ENCODE results near the gene PYURF.

PYURF gene

DNA sequence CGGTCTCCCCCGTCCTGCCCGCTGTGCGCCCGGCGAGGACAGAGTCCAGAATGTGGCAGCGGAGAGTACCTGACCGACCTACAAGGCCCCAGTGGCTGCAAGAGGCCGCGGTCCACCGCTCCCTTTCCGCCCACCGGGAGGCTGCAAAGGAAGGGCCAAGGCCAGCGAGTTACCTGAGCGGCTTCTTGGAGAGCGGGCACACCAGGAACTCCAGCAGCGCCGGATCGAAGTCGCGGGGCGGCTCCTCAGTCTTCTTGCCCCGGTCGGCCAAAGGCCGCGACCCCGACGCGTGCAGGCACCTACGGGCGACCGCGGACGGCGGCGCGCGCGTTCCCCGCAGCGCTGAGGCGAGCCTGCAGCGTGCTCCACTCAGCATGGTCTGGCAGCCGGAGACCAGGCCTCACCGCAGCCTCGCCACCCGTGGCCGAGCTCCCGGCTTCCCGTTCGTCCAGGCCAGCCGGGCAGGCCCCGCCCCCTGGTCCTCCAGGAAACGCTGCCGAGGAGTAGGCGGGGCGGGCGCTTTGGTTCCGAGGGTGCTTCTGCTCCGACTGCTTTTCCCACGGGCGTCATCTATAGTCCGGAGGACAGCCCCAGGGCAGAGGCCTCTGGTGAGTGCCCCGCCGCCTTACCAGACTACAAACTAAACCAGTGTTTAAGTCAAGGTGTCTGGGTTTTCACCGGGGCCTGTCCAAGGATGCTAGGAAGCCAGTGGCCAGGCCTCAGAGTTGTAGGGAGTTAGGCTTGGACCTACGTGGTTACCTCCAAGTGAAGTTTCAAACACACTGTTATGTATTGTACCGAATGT is at the start of gene PYURF:
PYURF (minus strand) TSS at position 452 of the 805 bp plus-strand sequence; CDS start at position 376, 76 bp downstream.
- DNase-seq (ENCODE audit: low spot score) = peak; percentile 93

GRCh38 chr4:88570001-88570400 is 46.4 kb upstream of the PYURF start:
- DNase-seq (ENCODE audit: low spot score) = no peak

DNA sequence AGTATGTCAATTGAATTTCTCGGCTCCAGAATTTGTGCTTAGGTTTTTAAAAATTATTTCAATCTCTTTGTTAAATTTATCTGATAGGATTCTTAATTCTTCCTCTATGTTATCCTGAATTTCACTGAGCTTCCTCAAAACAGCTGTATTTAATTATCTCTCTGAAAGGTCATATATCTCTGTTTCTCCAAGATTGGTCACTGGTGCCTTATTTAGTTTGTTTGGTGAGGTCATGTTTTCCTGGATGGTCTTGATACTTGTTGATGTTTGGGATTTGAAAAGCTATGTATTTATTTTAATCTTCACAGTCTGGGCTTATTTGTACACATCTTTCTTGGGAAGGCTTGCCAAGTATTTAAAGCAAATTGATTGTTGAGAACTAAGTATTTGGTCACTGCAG is 44.0 kb upstream of the PYURF start:
- no peak for DNase-seq (ENCODE audit: low spot score)

DNA sequence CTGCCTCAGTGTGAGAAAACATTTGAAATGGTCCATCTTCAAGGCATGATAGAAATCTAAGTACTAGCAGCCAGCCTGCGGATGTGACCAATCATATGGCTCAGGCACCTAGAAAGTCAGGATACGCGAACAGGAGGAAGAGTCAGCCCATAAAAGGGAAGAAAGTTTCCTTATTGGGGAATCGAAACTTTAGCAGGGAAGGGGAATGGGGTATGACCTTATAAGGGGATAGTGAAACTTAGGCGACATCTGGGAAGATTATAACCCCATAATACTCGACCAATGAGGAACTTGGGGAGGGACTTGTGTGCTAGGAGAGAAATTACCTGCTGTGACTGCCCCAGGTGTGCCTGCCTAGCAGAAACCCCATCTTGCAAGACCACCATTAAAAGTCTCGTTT is 26.2 kb upstream of the PYURF start:
- no peak for DNase-seq (ENCODE audit: low spot score)

- DNase-seq (ENCODE audit: low spot score) = peak; percentile 35
These were observed 15.9 kb upstream of the PYURF start for GRCh38 chr4:88539322-88540068.

GRCh38 chr4:88537709-88538108 is 14.1 kb upstream of the PYURF start:
- no peak for DNase-seq (ENCODE audit: low spot score)

DNA sequence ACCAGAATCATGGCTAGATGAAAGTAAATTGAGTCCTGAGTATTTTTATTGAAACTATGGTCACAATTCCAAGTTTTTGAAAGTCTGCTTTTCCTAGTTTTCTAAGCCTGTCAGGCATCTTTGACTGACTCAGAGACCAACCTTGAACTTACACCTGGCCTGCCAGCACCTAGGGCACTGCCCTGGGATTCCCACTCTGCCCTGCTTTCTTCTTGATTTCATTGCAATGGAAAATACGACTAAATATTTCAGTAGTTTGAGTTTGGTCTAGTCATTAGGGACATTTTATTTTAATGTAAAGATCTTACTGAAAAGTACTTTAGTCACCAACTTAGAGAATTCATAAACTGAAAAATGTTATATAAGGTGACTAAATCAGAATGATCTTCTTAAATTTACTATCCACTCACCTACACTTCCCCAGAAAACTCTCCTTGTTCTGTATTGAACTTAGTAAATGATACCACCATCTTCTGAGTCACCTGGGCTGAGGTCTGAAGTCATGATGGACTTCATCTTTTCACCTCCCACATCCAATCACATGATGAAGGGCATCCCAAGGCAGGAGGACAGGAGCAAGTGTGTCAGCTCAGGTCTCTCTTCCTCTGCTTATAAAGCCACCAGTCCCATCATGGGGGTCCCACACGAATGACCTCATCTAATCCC is 11.6 kb upstream of the PYURF start:
- DNase-seq (ENCODE audit: low spot score) = no peak

- no peak for DNase-seq (ENCODE audit: low spot score)
These were observed 10.6 kb upstream of the PYURF start for GRCh38 chr4:88533937-88534750.

DNA sequence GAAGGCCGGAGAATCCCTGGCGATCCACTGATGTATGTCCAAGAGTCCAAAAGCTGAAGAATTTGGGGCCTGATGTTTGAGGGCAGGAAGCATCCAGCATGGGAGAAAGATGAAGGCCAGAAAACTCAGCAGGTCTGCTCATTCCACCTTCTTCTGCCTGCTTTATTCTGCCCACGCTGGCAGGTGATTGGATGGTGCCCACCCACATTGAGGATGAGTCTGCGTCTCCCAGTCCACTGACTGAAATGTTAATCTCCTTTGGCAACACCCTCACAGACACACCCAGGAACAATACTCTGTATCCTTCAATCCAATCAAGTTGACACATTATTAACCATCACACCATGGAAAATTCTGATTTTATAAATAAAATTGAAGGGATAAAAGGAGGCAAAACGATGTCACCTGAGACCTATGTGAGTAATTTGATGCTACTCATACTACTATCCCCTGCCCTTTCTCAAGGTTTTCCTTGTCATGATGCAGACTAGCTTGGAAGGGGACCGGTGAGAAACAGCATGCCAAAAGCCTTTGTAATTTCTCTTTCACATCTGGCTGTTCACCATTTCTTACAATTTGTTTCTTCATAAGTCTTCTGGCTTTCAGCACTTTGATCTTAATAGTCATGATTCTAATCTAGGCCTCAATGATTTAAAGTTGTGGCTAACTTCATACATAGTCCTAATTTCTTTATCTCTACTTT is 9.7 kb upstream of the PYURF start:
- no peak for DNase-seq (ENCODE audit: low spot score)

GRCh38 chr4:88531549-88531948 is 8.0 kb upstream of the PYURF start:
- DNase-seq (ENCODE audit: low spot score) = no peak

DNA sequence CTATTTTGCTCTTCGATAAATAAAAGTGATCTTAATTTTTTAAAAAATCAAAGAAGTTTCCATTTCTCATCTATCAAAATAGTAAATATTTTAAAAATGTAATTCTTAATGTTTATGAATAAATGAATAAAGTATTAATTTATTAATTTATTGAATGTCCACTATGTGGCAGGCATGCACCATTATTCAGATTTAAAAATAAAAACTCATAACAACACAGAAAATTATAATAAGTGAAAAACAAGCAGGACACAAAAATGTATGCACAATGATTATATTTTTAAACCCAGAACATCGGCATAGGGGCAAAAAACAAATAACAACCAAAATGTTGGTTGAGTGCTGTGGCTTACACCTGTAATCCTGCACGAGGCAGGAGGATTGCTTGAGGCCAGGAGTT is 5.3 kb upstream of the PYURF start:
- DNase-seq (ENCODE audit: low spot score) = no peak

- DNase-seq (ENCODE audit: low spot score) = no peak
These were observed 4.2 kb upstream of the PYURF start for GRCh38 chr4:88527787-88528186.

DNA sequence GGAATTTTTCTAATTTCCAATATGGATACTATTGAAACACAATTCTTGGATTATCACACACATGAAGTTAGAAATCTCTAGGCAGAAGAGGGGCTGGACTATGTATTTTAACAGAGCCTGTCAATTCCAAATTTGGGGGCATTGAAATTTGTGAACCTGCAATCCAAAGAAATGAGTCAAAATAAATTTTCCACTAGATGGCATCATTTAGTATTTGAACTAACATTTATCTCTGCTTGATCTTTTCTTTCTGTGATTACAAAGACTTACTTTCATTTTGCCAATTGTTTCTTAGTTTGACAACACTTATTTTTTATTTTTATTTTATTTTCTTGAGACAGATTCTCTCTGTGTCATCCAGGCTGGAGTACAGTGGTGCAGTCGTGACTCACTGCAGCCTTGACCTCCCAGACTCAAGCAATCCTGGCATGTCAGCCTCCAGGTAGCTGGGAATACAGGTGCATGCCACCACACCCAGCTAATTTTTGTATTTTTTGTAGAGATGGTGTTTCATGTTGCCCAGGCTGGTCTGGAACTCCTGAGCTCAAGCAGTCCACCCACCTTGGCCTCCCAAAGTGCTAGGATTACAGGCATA is 2.7 kb upstream of the PYURF start:
- no peak for DNase-seq (ENCODE audit: low spot score)

DNA sequence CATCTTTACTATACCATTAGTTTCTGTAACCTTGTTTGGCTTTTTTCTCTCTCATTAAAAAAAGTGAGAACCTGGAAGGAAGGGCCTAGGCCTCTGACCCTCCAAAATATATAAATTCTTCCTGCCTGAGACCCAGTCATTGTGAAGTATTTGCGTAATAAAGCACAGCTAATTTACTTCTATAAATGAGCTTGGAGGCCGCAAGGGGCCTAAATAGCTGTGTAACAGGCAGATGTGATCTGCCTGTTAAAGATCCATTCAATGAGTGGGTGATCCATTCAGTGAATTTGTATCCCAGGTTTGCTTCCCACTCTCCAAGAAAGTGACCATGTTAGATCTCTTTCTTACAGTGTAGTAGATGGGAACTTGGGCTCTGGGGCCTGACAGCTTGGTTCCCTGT is 595 bp upstream of the PYURF start:
- DNase-seq (ENCODE audit: low spot score) = no peak

GRCh38 chr4:88522702-88523324 is 763 bp downstream of the PYURF start:
- DNase-seq (ENCODE audit: low spot score) = peak; percentile 37

- no peak for DNase-seq (ENCODE audit: low spot score)
These were observed 4.7 kb downstream of the PYURF start for GRCh38 chr4:88518911-88519310.

- no peak for DNase-seq (ENCODE audit: low spot score)
These were observed 5.8 kb downstream of the PYURF start for GRCh38 chr4:88517825-88518224.

DNA sequence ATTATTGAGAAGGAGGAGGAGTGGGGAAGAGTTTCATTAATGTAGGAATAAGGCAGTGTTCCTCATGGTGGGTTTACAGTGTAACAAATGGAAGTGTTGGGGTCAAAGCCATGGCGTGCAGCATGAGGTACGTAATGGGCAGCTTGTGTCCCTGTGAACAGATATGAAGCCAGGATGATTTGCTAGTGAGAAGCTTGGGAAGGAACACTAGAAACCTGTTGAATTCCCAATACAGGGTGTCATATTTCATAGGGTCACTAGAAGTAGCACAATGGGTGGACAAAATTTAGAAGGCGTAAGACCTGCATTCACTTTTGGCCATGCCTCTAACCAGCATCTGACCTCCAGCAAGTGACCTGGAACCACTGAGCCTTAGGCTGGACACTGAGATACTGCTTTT is 6.8 kb downstream of the PYURF start:
- no peak for DNase-seq (ENCODE audit: low spot score)

DNA sequence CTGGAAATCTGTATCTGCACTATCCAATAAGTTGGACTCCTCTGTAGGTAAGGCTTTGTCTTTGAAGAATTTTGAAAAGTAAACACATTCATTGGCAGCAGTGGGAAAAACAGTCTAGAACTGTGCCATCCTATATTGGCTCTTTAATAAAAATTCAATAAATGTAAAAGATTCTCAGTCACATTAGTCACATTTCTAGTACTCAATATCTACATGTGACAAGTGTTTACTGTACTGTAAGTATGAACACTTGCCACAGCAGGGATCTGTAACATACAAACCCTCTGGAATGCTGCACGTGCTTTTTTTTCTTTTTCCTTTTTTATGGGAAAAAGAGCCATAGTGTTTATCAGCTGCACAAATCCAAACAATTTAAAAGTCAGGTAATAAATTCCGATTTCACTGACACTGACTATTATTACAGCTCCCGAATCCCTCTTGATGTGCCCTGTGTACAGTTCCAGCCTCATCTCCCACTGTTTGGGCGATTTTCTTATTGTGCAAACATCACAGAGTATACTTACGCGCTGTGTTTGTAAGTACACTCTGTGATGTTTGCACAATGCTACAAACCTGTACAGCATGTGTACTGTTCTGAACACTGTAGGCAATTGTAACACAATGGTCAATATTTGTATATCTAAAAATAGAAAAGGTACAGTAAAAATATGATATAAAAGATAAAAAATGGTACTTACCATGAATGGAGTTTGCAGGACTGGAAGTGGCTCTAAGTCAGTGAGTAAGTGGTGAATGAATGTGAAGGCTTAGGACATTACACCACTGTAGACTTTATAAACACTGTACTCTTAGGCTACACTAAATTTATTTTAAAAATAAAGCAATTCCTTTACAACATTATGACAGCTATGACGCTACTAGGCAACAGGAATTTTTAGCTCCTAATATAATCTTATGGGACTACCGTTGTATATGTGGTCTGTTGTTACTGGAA is 8.7 kb downstream of the PYURF start:
- DNase-seq (ENCODE audit: low spot score) = no peak

Measured in LoVo (cell line).